GM23248 (cell line): ENCODE results near the gene VPS26A. TPM values are rescaled to one million over a fixed set of nuclear protein-coding genes. Genes with fewer than 3 reads are reported as not detected.

Experiments
- DNase-seq: peaks from one replicate; pipeline ENCODE4 v3.0.0-alpha.2; 2015
- H2AFZ ChIP-seq: fragments of 200-600 bp; sonication (generic); 2 replicates; pipeline ENCODE4 v1.6.1; 2016; ENCODE audit warnings: antibody characterized with exemption
- H3F3A ChIP-seq: fragments of 200-600 bp; sonication (generic); 2 replicates; pipeline ENCODE4 v1.6.1; 2016; ENCODE audit warnings: mild to moderate bottlenecking, antibody characterized with exemption, mixed run types; ENCODE audit not compliant: insufficient read depth
- H3K27ac ChIP-seq: fragments of 200-600 bp; sonication (generic); 2 replicates; pipeline ENCODE4 v1.5.1; 2016; ENCODE audit warnings: mild to moderate bottlenecking
- H3K27me3 ChIP-seq: fragments of 200-600 bp; sonication (generic); replicated peaks from 2 replicates; pipeline ENCODE4 v1.6.1; 2016; ENCODE audit warnings: mild to moderate bottlenecking; ENCODE audit not compliant: insufficient read depth
- H3K36me3 ChIP-seq: fragments of 200-600 bp; sonication (generic); 2 replicates; pipeline ENCODE4 v1.6.1; 2016; ENCODE audit warnings: low read depth, mild to moderate bottlenecking
- H3K4me1 ChIP-seq: fragments of 200-600 bp; sonication (generic); 2 replicates; pipeline ENCODE4 v1.6.1; 2016; ENCODE audit warnings: mild to moderate bottlenecking; ENCODE audit not compliant: insufficient read depth
- H3K4me2 ChIP-seq: fragments of 200-600 bp; sonication (generic); one replicate; pipeline ENCODE4 v1.6.1; 2016; ENCODE audit warnings: mild to moderate bottlenecking; ENCODE audit not compliant: unreplicated experiment
- H3K4me3 ChIP-seq: fragments of 200-600 bp; sonication (generic); 2 replicates; pipeline ENCODE4 v1.5.1; 2016; ENCODE audit warnings: mild to moderate bottlenecking
- H3K79me2 ChIP-seq: fragments of 200-600 bp; sonication (generic); 2 replicates; pipeline ENCODE4 v1.6.1; 2016; ENCODE audit warnings: mild to moderate bottlenecking; ENCODE audit not compliant: insufficient read depth
- H3K9ac ChIP-seq: fragments of 200-600 bp; sonication (generic); 2 replicates; pipeline ENCODE4 v1.6.1; 2016; ENCODE audit warnings: mild to moderate bottlenecking
- H3K9me2 ChIP-seq: fragments of 200-600 bp; sonication (generic); 2 replicates; pipeline ENCODE4 v1.6.1; 2016; ENCODE audit warnings: mixed run types, mild to moderate bottlenecking, moderate library complexity; ENCODE audit not compliant: insufficient read depth
- H3K9me3 ChIP-seq: fragments of 200-600 bp; sonication (generic); one replicate; pipeline ENCODE4 v1.6.1; 2017; ENCODE audit warnings: low read depth
- H4K20me1 ChIP-seq: fragments of 200-600 bp; sonication (generic); 2 replicates; pipeline ENCODE4 v1.6.0; 2016; ENCODE audit not compliant: insufficient read depth
- EZH2 ChIP-seq: fragments of 200-600 bp; sonication (generic); IDR thresholded peaks from 2 replicates; pipeline ENCODE4 v1.6.1; 2018; ENCODE audit warnings: antibody characterized with exemption, mild to moderate bottlenecking; ENCODE audit not compliant: insufficient read depth, poor library complexity, severe bottlenecking
- EZH2phosphoT487 ChIP-seq: fragments of 200-600 bp; sonication (generic); IDR thresholded peaks from 2 replicates; pipeline ENCODE4 v1.6.1; 2018; ENCODE audit warnings: antibody characterized with exemption, moderate library complexity, mild to moderate bottlenecking, low read depth; ENCODE audit not compliant: insufficient read depth
- WGBS, 2 experiments: methylation state at CpG; one replicate each; pipeline ENCODE4 v1.1.6; 2015 to 2017; ENCODE audit warnings: low lambda C conversion rate in 2 of 2, low coverage in 1 of 2; ENCODE audit errors: missing lambda C conversion rate in 2 of 2; 5-methylcytosine and 5-hydroxymethylcytosine counted together
- in situ Hi-C: fragments of 300-500 bp; cut with MboI; formaldehyde crosslinking; loops from 2 replicates; pipeline ENCODE4 v1.15.0; 2020
- polyA plus RNA-seq: library from polyadenylated mRNA; unstranded; fragments of >200 nt; fragmentation: Nextera tagmentation; extraction: Ambion mirVana; gene quantifications from 2 replicates; pipeline ENCODE4 v1.2.1, GENCODE V29; 2016
- total RNA-seq: library from RNA; depleted of rRNA; stranded (reverse); fragments of >200 nt; shearing (Covaris generic); gene quantifications from 2 replicates; pipeline ENCODE4 v1.2.3, GENCODE V29; 2014

VPS26A gene
- total and polyA plus RNA-seq, 2 experiments from 2014 or later = 24.4 to 82.0 TPM

DNA sequence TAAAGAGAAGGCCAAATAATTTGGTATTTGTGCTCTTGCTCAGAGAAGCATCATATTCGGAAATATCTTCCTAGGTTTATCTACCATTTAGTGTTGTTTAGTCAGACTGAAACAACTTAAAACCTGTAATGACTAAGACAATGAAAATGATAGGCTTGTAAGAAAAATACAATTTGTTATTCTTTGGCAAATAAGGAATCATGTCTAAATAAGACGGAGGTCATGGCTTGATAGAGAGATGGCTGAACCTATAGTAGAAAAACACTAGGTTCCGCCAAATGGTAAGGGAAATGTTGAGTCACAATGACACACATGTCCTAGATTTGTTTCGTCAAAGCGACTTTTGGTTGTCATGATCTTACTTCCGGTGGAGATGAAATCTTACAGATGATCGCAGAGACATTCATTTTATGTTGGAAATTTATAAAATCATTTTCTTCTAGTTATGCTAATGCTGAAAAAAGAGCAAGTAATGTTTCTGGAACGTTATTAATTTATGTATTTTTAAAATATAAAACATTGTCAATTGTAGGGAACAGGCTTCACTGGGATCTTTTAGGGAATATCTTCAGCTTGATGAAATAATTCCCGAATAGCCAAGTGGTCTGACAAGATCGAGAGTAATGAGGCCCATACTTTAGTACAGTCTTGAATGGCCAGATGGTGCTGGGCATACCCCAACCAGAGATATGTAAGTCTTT, 35.0 kb upstream of the VPS26A start:
- peaks cover 7% of the 10 kb centered on the region; the same call in 1 of the 2 replicates for H3K79me2 ChIP-seq
- no peak for TF ChIP-seq EZH2phosphoT487
- no peak for TF ChIP-seq EZH2
- H3K9me2 ChIP-seq = no peaks in the 10 kb centered on the region
- no peaks in the 10 kb centered on the region for H3K27me3 ChIP-seq
- H3K9me3 ChIP-seq = no peaks in the 10 kb centered on the region
- no peaks in the 10 kb centered on the region for H3K36me3 ChIP-seq
- H3K4me1 ChIP-seq = peaks cover 26% of the 10 kb centered on the region
- H4K20me1 ChIP-seq = no peaks in the 10 kb centered on the region
- peak overlapping the region; percentile 57; the same call in 1 of the 2 replicates for H3K9ac ChIP-seq
- WGBS, 2 experiments = 69 to 71% methylated on average over 10 of the region's 10 CpGs
- H3K4me2 ChIP-seq = peak overlapping the region; percentile 69
- DNase-seq = peak; percentile 47
- peak overlapping the region; percentile 58 for H3K27ac ChIP-seq
- in situ Hi-C loops = no loop called here
- H3F3A ChIP-seq = 0 out of 2 replicates have a peak, but pooled peaks cover 10% of the 10 kb centered on the region
- H3K4me3 ChIP-seq = peak overlapping the region; percentile 67
- peak overlapping the region; percentile 81 for H2AFZ ChIP-seq

DNA sequence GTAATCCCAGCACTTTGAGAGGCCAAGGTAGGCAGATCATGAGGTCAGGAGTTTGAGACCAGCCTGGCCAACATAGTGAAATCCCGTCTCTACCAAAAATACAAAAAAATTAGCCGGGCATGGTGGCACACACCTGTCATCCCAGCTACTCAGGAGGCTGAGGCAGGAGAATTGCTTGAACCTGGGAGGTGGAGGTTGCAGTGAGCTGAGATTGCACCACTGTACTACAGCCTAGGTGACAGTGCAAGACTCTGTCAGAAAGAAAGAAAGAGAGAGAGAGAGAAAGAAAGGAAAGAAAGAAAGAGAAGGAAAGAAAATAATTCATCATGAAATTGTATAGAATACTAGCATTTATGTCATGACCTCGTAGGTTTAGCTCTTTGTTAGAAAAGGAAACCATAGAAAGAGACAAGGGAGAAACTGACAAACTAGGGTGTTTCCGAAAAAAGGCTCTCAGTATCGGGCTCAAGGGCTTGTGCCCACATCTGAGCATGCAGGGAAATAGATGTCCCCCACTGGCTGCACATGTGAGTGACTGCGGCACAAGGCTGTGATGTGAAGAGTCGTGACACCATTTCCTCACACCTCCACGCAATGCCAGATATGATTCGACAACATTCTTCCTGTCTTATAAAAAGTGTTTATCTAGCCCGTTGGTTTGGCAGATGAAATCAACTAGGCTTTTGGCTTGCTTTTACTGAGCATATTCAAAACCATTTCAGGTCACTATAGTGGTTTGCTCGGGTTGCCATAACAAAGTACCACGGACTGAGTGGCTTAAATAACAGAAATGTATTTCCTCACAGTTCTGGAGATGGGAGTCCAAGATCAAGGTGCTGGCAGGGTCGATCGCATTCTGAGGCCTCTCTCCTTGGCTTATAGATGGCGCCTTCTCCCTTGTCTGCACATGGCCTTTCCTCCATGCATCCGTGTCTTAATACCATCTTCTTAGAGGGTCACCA, 34.1 kb upstream of the VPS26A start:
- no peaks in the 10 kb centered on the region for H3K9me2 ChIP-seq
- DNase-seq = no peak
- no peak overlapping the region for H3K4me3 ChIP-seq
- TF ChIP-seq EZH2phosphoT487 = no peak
- TF ChIP-seq EZH2 = no peak
- H4K20me1 ChIP-seq = no peaks in the 10 kb centered on the region
- no peak overlapping the region; the same call in 1 of the 2 replicates for H2AFZ ChIP-seq
- in situ Hi-C loops = loop anchor here (5.0 kb wide), 1 partner anchor 83 kb away; no protein-coding TSS in a partner anchor
- 0 out of 2 replicates have a peak, but pooled peaks cover 10% of the 10 kb centered on the region for H3F3A ChIP-seq
- no peaks in the 10 kb centered on the region for H3K36me3 ChIP-seq
- 86 to 89% methylated on average over 16 of the region's 16 CpGs for WGBS, 2 experiments
- H3K4me2 ChIP-seq = no peak overlapping the region
- no peak overlapping the region for H3K27ac ChIP-seq
- H3K4me1 ChIP-seq = peaks cover 26% of the 10 kb centered on the region
- H3K9ac ChIP-seq = no peak overlapping the region
- H3K9me3 ChIP-seq = no peaks in the 10 kb centered on the region
- H3K27me3 ChIP-seq = no peaks in the 10 kb centered on the region
- H3K79me2 ChIP-seq = peaks cover 7% of the 10 kb centered on the region; the same call in 1 of the 2 replicates

- H3K4me3 ChIP-seq = no peak overlapping the region
- no peak overlapping the region for H2AFZ ChIP-seq
- H3K79me2 ChIP-seq = peaks cover 7% of the 10 kb centered on the region; the same call in 1 of the 2 replicates
- H3K9me3 ChIP-seq = no peaks in the 10 kb centered on the region
- no peaks in the 10 kb centered on the region for H3K36me3 ChIP-seq
- no peaks in the 10 kb centered on the region for H3K9me2 ChIP-seq
- TF ChIP-seq EZH2phosphoT487 (no peak), EZH2 (no peak)
- H3K4me2 ChIP-seq = no peak overlapping the region
- H3K27me3 ChIP-seq = no peaks in the 10 kb centered on the region
- H3F3A ChIP-seq = 0 out of 2 replicates have a peak, but pooled peaks cover 10% of the 10 kb centered on the region
- H3K9ac ChIP-seq = no peak overlapping the region
- peak; percentile 49 for DNase-seq
- in situ Hi-C loops = loop anchor here (5.0 kb wide), 1 partner anchor 83 kb away; no protein-coding TSS in a partner anchor
- peaks cover 26% of the 10 kb centered on the region for H3K4me1 ChIP-seq
- H4K20me1 ChIP-seq = no peaks in the 10 kb centered on the region
- no peak overlapping the region for H3K27ac ChIP-seq
- 54 to 63% methylated on average over 1 of the region's 1 CpG for WGBS, 2 experiments
These were observed 33.3 kb upstream of the VPS26A start for GRCh38 chr10:69090685-69091084.

DNA sequence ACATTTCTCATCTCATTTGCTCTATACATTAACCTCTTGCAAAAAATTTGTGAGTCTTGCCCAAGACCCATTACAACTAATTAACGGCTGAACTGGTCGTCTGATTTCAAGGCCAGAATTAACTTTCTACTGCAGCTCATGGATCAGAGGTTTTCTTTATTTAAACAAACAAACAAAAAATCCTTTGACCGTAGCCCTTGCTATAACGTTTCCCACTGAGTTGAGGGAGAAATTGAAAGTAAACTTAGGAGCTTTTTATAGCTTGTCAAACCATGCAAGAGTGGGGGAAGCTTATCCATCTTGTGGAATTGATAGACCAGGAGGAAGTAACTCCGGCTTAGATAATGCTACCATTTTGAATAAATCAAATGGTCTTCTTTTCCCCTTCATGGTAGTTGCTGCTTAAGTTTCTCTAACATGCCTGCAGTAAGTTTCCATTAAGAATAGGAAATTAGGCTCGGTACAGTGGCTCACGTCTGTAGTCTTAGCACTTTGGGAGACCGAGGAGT, 32.8 kb upstream of the VPS26A start:
- DNase-seq = no peak
- H3K4me1 ChIP-seq = peaks cover 26% of the 10 kb centered on the region
- in situ Hi-C loops = loop anchor here (5.0 kb wide), 1 partner anchor 84 kb away; no protein-coding TSS in a partner anchor
- TF ChIP-seq EZH2phosphoT487 (no peak), EZH2 (no peak)
- H3K4me2 ChIP-seq = no peak overlapping the region
- H3F3A ChIP-seq = 0 out of 2 replicates have a peak, but pooled peaks cover 10% of the 10 kb centered on the region
- no peak overlapping the region for H2AFZ ChIP-seq
- H3K36me3 ChIP-seq = no peaks in the 10 kb centered on the region
- H3K9me2 ChIP-seq = no peaks in the 10 kb centered on the region
- H4K20me1 ChIP-seq = no peaks in the 10 kb centered on the region
- H3K79me2 ChIP-seq = peaks cover 7% of the 10 kb centered on the region; the same call in 1 of the 2 replicates
- no peak overlapping the region for H3K4me3 ChIP-seq
- no peak overlapping the region for H3K9ac ChIP-seq
- H3K9me3 ChIP-seq = no peaks in the 10 kb centered on the region
- no peaks in the 10 kb centered on the region for H3K27me3 ChIP-seq
- WGBS, 2 experiments = 75 to 77% methylated on average over 8 of the region's 8 CpGs
- H3K27ac ChIP-seq = no peak overlapping the region
